BE2C (cell line): ENCODE results near the gene DMRT2.

Experiments used
- DNase-seq: peaks from one replicate; pipeline ENCODE4 v3.0.0-alpha.2; 2020
- H3K27me3 ChIP-seq: fragments of 250-450 bp; sonication (Bioruptor Pico); 2 replicates; pipeline ENCODE4 v1.5.1; 2020; ENCODE audit warnings: mild to moderate bottlenecking
- H3K36me3 ChIP-seq: fragments of 250-450 bp; sonication (Bioruptor Pico); 2 replicates; pipeline ENCODE4 v1.5.1; 2020; ENCODE audit warnings: mild to moderate bottlenecking
- H3K4me1 ChIP-seq: fragments of 250-450 bp; sonication (Bioruptor Pico); 2 replicates; pipeline ENCODE4 v1.5.1; 2020
- H3K4me3 ChIP-seq: 2 replicates; pipeline ENCODE4 v1.5.1; 2011; ENCODE audit warnings: low read depth, low read length
- H3K9me3 ChIP-seq: fragments of 250-450 bp; sonication (Bioruptor Pico); 2 replicates; pipeline ENCODE4 v1.5.1; 2020
- TF ChIP-seq, protein P1 (sequence below): IDR thresholded peaks from 2 replicates; pipeline ENCODE4 v1.5.1; 2012; ENCODE audit warnings: mild to moderate bottlenecking, low read depth, low read length

DMRT2 gene

GRCh38 chr9:1094749-1095148 is 44.6 kb downstream of the DMRT2 start:
- no peak for DNase-seq
- H3K36me3 ChIP-seq: no peaks in the 10 kb centered on the region
- no peaks in the 10 kb centered on the region for H3K27me3 ChIP-seq
- H3K4me1 ChIP-seq: no peaks in the 10 kb centered on the region
- TF ChIP-seq, protein P1, sequence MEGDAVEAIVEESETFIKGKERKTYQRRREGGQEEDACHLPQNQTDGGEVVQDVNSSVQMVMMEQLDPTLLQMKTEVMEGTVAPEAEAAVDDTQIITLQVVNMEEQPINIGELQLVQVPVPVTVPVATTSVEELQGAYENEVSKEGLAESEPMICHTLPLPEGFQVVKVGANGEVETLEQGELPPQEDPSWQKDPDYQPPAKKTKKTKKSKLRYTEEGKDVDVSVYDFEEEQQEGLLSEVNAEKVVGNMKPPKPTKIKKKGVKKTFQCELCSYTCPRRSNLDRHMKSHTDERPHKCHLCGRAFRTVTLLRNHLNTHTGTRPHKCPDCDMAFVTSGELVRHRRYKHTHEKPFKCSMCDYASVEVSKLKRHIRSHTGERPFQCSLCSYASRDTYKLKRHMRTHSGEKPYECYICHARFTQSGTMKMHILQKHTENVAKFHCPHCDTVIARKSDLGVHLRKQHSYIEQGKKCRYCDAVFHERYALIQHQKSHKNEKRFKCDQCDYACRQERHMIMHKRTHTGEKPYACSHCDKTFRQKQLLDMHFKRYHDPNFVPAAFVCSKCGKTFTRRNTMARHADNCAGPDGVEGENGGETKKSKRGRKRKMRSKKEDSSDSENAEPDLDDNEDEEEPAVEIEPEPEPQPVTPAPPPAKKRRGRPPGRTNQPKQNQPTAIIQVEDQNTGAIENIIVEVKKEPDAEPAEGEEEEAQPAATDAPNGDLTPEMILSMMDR: no peak
- H3K4me3 ChIP-seq: no peak overlapping the region
- no peaks in the 10 kb centered on the region for H3K9me3 ChIP-seq

DNA sequence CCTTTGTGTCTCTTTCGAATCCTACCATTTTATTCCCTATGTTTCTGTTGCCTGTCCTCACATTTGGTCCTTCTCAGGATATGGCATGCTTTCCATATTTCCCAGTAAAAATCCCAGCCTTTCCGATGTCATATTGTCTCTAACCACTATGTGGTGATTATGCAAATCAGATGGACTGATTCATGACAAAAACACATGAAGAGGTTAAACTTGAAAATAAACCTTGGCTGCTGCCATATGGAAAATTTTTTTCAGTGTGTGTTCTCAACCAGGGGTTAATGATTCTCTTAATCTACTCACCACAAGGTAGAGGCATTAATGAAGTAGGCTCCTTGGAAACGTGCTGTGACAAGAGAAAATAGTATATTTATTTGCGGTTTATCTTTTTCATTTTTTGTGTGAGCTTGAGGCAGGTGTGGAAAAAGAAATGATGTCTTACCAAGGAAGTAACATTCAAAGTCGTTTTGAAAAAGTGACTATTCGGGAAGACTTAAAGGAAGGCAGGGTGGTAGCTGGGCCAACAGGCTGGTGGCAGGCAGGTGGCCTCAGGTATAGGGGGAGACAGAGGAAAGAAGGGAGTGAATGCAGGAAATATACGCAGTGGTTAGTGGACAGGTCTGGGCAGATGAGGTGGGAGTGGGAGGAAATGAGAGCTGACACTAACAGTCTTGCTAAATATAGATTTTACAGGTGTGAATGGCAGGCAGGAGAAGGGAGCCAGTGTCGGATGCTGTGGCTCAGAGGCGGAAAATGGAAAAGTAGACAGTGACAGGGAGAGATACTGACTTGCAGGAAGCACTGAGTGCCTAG is 46.2 kb downstream of the DMRT2 start:
- Histone ChIP-seq H3K9me3 (no peaks in the 10 kb centered on the region), H3K4me3 (no peak overlapping the region), H3K36me3 (no peaks in the 10 kb centered on the region), H3K4me1 (no peaks in the 10 kb centered on the region), H3K27me3 (no peaks in the 10 kb centered on the region)
- no peak for DNase-seq
- TF ChIP-seq, protein P1: no peak

DNA sequence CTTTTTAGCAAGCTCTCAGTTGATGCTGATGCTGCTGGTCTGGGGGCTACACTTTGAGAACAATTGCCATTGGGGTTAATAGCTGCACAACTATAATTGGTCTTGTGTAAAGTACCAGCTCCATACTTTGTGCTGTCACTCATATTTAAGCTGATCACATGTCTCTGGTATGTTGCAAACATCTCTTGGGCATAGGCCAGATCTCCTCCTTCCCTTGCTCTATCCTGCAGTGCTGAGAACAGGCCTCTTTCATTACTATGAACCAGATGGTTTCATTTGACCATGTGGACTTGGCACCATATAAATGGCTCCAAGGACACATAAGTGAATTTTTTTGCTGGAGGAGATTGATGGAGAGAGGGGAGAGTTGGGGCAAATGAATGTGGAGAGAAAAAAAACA is 48.4 kb downstream of the DMRT2 start:
- Histone ChIP-seq H3K27me3 (no peaks in the 10 kb centered on the region), H3K4me1 (no peaks in the 10 kb centered on the region), H3K9me3 (no peaks in the 10 kb centered on the region), H3K36me3 (no peaks in the 10 kb centered on the region), H3K4me3 (no peak overlapping the region)
- no peak for DNase-seq
- TF ChIP-seq, protein P1: no peak

DNA sequence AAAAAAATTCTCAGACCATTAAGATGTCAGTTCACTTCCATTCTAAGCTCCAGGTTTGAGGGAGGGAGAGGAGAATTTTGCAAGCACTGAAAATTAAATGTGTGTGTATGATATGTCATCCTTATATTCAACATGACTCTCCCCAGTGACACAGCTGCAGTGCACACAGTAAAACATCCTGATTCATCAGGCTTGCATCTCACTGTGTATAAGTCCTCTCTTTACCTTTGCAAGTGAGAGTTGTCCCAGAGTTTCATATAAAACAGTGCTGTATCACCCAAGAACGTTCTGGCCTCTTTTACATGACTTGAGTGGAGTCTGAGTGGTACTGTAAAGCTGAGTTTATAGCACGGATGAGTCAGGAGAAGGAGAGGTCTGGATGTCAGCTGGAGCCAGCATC is 50.0 kb downstream of the DMRT2 start:
- no peaks in the 10 kb centered on the region for H3K9me3 ChIP-seq
- no peaks in the 10 kb centered on the region for H3K27me3 ChIP-seq
- TF ChIP-seq, protein P1: no peak
- H3K4me3 ChIP-seq: no peak overlapping the region
- H3K36me3 ChIP-seq: no peaks in the 10 kb centered on the region
- no peaks in the 10 kb centered on the region for H3K4me1 ChIP-seq
- DNase-seq: no peak

DNA sequence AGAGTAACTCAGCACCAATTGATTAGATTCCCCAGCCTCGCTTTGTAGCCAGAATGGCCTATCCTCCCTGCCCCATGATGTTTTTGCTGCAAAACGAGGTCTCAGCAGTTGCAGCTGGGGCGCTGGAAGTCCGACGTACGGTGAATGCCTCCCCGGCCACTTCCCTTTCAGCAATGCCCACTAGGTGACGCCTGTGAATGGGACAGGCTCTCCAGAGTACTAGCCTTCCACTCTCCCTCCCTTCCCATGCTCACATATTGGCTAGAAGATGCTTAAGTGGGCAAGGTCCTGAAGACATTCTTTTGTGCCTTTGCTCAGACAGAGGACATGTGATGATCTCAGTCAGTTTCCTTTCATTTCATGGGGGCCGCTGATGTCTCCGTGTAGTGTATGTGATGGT is 50.8 kb downstream of the DMRT2 start:
- Histone ChIP-seq H3K4me3 (no peak overlapping the region), H3K36me3 (no peaks in the 10 kb centered on the region), H3K9me3 (no peaks in the 10 kb centered on the region), H3K4me1 (no peaks in the 10 kb centered on the region), H3K27me3 (no peaks in the 10 kb centered on the region)
- TF ChIP-seq, protein P1: no peak
- DNase-seq: no peak

GRCh38 chr9:1101846-1102641 is 51.9 kb downstream of the DMRT2 start:
- no peak for DNase-seq
- H3K27me3 ChIP-seq: no peaks in the 10 kb centered on the region
- H3K9me3 ChIP-seq: no peaks in the 10 kb centered on the region
- TF ChIP-seq, protein P1: no peak
- H3K36me3 ChIP-seq: no peaks in the 10 kb centered on the region
- no peak overlapping the region for H3K4me3 ChIP-seq
- H3K4me1 ChIP-seq: no peaks in the 10 kb centered on the region
